Stimulated activated naive B cell treated with anti-CD40 and anti-IgM and Interleukin-4, amounts not matched to agents 10 μg/mL and 1 μg/mL and 100 μg/mL, for 72 hours (primary cell): ENCODE data around the gene NUP93.
"Not testable (repeated sequence)": the region's sequence is repeated elsewhere in the genome, so short reads cannot be mapped to it uniquely, and the experiment has no call there.

Experiments
- ATAC-seq, 2 donors: fragments of 150-1000 bp; cut with Tn5 transposase; replicated peaks; 2 replicates each; pipeline ENCODE4 v1.10.0; 2021; ENCODE audit warnings: moderate library complexity in 1 of 2
- DNase-seq: peaks from one replicate; pipeline ENCODE4 v3.0.0; 2021
- H3K27ac Mint-ChIP-seq: one replicate; pipeline ENCODE4 v1.8.0; 2022; ENCODE audit warnings: mild to moderate bottlenecking, mixed read lengths
- H3K27me3 Mint-ChIP-seq, 2 donors: one replicate each; pipeline ENCODE4 v1.8.0; 2022; ENCODE audit warnings: mixed read lengths in 2 of 2
- H3K36me3 Mint-ChIP-seq, 2 donors: one replicate each; pipeline ENCODE4 v1.8.0; 2022; ENCODE audit warnings: mixed read lengths in 2 of 2, mild to moderate bottlenecking in 1 of 2
- H3K4me1 Mint-ChIP-seq, 2 donors: one replicate each; pipeline ENCODE4 v1.8.0; 2022; ENCODE audit warnings: mixed read lengths in 2 of 2, mild to moderate bottlenecking in 1 of 2
- H3K4me3 Mint-ChIP-seq, 2 donors: one replicate each; pipeline ENCODE4 v1.8.0; 2022; ENCODE audit warnings: mild to moderate bottlenecking in 2 of 2, mixed read lengths in 2 of 2, moderate library complexity in 1 of 2
- H3K9me3 Mint-ChIP-seq, 2 donors: one replicate each; pipeline ENCODE4 v1.8.0; 2022; ENCODE audit warnings: mixed read lengths in 2 of 2, mild to moderate bottlenecking in 1 of 2

Gene NUP93

DNA sequence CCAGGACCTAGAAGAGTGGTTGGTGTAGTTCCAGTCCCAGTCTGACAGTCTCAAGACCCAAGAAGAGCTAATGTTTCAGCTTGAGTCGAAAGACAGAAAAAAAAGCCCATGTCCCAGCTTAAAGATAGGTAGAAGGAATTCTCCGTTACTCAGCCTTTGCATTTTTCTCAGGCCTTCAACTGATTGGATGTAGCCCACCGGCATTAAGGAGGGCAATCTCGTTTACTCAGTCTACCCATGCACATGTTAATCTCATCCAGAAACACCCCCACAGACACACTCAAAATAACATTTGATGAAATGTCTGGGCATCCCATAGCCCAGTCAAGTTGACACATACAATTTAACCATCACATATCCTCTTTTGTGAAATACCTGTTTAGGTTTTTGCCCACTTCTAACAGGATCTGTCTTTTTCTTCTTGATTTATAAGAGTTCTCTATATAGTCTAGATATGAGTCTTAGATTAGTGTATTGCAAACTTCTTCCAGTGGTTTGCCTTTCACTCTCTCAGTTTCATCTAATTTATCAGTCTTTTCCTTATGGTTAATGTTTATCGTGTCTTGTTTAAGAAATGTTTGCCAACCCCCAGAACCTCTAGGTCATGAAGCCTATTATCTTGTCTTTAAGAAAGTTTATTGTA lies 7.6 kb upstream of the NUP93 start:
- Mint-ChIP-seq H3K27ac (no peak overlapping the region), H3K4me1 (no peaks in the 10 kb centered on the region), H3K27me3 (peaks cover 7 to 12% of the 10 kb centered on the region in 2 donors), H3K9me3 (no peaks in the 10 kb centered on the region), H3K36me3 (no peaks in the 10 kb centered on the region), H3K4me3 (no peak overlapping the region)
- ATAC-seq (no peak), DNase-seq (no peak)

DNA sequence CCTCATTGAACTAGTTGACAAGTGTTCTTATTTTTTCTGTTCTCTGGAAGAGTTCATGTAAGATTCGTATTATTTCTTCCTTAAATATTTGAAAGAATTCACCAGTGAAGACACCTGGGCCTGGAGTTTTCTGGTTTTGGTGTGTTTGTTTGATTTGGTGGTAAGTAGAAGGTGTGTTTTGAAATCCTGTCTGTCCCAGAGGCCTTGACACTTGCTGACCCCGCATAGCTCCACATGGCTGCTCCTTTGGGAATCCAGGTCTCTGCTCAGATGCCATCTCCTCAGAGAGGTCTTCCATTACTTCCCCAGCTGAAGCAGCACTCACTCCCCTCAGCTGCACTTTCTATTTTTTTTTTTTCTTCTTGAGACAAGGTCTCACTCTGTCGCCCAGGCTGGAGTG lies 5.7 kb upstream of the NUP93 start:
- peaks cover 7 to 12% of the 10 kb centered on the region in 2 donors for H3K27me3 Mint-ChIP-seq
- DNase-seq (no peak), ATAC-seq (no peak)
- H3K36me3 Mint-ChIP-seq: no peaks in the 10 kb centered on the region
- H3K4me3 Mint-ChIP-seq: no peak overlapping the region
- peaks cover 4 to 6% of the 10 kb centered on the region in 2 donors for H3K4me1 Mint-ChIP-seq
- H3K9me3 Mint-ChIP-seq: no peaks in the 10 kb centered on the region
- H3K27ac Mint-ChIP-seq: no peak overlapping the region

DNA sequence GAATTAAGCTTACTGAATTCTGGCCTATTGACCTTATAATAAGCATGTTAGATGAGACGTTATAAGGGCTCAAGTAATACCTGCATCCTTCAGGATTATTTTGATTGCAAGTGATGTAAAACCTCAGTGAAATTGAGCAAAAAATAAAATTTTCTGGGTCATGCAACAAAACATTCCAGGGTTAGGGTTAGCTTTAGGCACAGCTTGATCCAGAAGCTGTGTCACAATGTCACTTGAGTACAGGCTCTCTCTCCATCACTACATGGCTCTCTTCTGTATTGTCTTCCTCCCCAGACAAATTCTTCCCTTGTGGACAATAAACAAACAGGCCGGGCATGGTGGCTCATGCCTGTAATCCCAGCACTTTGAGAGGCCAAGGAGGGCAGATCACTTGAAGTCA lies 3.6 kb upstream of the NUP93 start:
- ATAC-seq (no peak), DNase-seq (no peak)
- no peak overlapping the region for H3K27ac Mint-ChIP-seq
- H3K4me3 Mint-ChIP-seq: no peak overlapping the region
- peaks cover 11 to 12% of the 10 kb centered on the region in 2 donors for H3K4me1 Mint-ChIP-seq
- H3K36me3 Mint-ChIP-seq: no peaks in the 10 kb centered on the region
- H3K9me3 Mint-ChIP-seq: no peaks in the 10 kb centered on the region
- H3K27me3 Mint-ChIP-seq: peaks cover 7 to 12% of the 10 kb centered on the region in 2 donors

DNA sequence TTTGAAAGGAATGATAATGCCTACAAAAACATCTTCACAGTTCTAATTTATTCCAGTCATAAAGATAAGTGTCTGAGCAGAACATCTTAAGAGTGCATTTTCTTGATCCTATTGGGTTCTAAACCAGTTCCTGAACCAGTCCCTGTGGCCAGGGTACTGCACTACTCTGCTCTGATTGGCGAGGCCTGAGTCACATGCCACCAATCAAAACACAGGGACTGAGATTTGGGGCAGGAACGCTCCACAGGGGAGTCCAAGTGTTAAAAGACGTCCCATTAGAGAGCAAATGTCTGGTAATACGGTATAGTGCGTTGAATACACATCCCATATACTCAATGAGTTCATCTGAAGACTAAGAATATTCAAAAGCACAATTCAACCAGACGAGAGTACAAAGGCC lies 3.0 kb upstream of the NUP93 start:
- ATAC-seq (no peak), DNase-seq (no peak)
- peaks cover 12% of the 10 kb centered on the region in 2 donors for H3K4me1 Mint-ChIP-seq
- no peaks in the 10 kb centered on the region for H3K9me3 Mint-ChIP-seq
- H3K27me3 Mint-ChIP-seq: peaks cover 7 to 12% of the 10 kb centered on the region in 2 donors
- H3K4me3 Mint-ChIP-seq: no peak overlapping the region
- no peaks in the 10 kb centered on the region for H3K36me3 Mint-ChIP-seq
- H3K27ac Mint-ChIP-seq: no peak overlapping the region

DNA sequence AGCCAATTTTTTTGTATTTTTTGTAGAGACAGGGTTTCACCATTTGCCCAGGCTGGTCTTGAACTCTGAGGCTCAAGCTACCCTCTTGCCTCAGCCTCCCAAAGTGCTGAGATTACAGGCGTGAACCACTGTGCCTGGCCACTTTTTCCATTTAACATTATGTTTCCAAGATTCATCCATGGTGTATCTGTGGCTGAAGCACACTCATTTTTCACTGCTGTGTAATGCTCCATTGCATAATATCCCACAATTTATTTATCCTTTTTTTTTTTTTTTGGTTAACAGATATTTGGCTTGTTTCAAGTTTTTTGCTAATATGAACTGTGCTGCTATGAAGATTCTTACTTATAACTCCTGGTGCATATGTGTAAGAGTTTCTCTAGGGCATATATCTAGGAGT lies 1.9 kb upstream of the NUP93 start:
- no peak overlapping the region for H3K4me3 Mint-ChIP-seq

DNA sequence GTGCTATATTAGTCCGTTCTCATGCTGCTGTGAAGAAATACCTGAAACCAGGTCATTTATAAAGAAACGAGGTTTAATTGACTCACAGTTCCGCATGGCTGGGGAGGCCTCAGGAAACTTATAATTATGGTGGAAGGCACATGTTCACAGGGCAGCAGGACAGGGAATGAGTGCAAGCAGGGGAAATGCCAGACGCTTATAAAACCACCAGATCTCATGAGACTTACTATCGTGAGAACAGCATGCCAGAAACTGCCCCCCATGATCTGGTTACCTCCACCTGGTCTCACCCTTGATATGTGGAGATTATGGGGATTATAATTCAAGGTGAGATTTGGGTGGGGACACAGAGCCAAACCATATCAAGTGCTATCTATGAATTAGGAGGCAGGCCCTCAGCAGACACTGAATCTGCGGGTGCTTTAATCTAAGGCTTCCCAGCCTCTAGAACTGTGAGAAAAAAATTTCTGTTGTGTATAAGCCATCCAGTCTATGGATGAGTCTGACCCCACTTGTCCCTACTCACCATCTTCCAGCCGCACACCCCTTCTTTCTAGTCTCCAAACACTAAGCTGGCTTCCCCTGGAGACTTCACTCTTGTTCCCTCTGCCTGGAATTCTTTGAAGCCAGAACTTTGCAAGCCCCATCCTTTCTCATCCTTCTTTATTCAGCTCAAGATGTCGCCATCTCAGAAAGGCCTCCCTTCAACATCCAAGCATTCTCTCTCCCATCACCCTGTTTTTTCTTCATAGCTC lies 772 bp upstream of the NUP93 start:
- DNase-seq: no peak
- Mint-ChIP-seq H3K36me3 (no peaks in the 10 kb centered on the region), H3K4me3 (no peak overlapping the region)

More for the DNA sequence above, 1.9 kb upstream of the NUP93 start:
- H3K27me3 Mint-ChIP-seq: peaks cover 7% of the 10 kb centered on the region in 2 donors
- no peak for DNase-seq
- H3K9me3 Mint-ChIP-seq: no peaks in the 10 kb centered on the region
- H3K4me1 Mint-ChIP-seq: peaks cover 12% of the 10 kb centered on the region in 2 donors
- H3K27ac Mint-ChIP-seq: no peak overlapping the region
- no peak for ATAC-seq
- no peaks in the 10 kb centered on the region for H3K36me3 Mint-ChIP-seq

DNA sequence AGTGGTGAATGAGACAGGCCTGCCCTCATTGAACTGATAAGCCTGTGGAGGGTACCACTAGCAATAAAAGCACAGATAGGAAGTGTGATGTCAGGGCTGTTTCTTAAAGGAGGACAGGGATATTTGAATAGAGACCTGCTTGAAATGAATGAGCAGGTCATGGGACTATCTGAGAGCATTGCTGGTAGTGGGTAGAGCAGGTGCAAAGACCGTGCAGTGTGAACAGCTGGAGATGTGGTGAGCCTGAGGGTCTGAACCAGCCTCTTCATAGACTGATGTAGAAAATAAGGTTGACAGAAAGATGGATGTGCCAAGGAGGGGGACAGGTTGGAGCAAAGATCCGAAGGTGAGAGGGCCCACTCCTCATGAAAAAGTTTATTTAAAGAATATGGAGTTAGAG lies 2.4 kb downstream of the NUP93 start:
- Mint-ChIP-seq H3K9me3 (no peaks in the 10 kb centered on the region), H3K27ac (no peak overlapping the region), H3K4me1 (peaks cover 12 to 16% of the 10 kb centered on the region in 2 donors), H3K4me3 (no peak overlapping the region), H3K27me3 (no peaks in the 10 kb centered on the region), H3K36me3 (peaks cover 5 to 8% of the 10 kb centered on the region in 2 donors)
- ATAC-seq: peak; percentile 50 to 58
- no peak for DNase-seq

More for the DNA sequence above, 772 bp upstream of the NUP93 start:
- peak overlapping the region; percentile 82 for H3K27ac Mint-ChIP-seq
- no peak for ATAC-seq
- peaks cover 12% of the 10 kb centered on the region in 2 donors for H3K4me1 Mint-ChIP-seq
- H3K9me3 Mint-ChIP-seq: no peaks in the 10 kb centered on the region
- peaks cover 1 to 4% of the 10 kb centered on the region in 2 donors for H3K27me3 Mint-ChIP-seq

DNA sequence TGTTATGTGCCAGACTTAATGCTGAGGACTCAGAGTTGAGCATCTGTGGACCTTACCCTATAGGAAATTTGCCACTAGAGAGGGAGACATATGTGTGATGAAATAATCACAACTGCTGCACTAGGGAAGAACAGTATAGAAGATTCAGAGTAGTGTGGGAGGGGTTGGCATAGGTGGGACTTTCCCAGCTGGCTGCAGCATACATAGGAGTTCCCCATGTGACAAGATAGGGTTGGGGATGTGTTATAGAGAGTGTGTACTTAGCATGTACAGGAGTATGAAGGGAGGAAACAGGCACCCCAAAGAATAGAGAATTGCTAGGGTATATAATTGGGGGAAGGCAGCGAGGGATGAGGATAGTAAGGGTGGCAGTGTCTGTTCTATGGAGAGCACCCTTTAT lies 2.9 kb downstream of the NUP93 start:
- Mint-ChIP-seq H3K36me3 (peaks cover 5 to 12% of the 10 kb centered on the region in 2 donors), H3K27me3 (no peaks in the 10 kb centered on the region), H3K27ac (no peak overlapping the region), H3K4me1 (peaks cover 12 to 16% of the 10 kb centered on the region in 2 donors), H3K9me3 (no peaks in the 10 kb centered on the region), H3K4me3 (no peak overlapping the region)
- DNase-seq: peak; percentile 37
- ATAC-seq: peak; percentile 71 to 81

DNA sequence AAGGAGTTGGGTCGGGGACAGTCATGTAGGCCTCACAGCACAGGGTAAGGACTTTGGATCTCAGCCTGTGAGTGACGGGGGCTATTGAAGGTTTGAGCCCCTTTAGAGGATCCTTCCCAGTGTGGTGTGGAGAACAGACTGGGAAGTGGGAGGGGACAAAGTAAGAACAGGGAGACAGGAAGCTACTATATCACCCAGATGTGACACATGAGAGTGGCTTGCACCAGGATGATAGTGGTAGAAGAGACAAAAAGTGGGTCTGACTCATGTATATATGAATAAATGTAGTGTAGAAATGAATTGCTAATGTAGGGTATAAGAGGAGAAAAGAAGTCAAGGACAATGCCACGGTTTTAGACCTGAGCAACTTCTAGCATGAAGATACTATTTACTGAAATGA lies 4.5 kb downstream of the NUP93 start:
- H3K27me3 Mint-ChIP-seq: no peaks in the 10 kb centered on the region

DNA sequence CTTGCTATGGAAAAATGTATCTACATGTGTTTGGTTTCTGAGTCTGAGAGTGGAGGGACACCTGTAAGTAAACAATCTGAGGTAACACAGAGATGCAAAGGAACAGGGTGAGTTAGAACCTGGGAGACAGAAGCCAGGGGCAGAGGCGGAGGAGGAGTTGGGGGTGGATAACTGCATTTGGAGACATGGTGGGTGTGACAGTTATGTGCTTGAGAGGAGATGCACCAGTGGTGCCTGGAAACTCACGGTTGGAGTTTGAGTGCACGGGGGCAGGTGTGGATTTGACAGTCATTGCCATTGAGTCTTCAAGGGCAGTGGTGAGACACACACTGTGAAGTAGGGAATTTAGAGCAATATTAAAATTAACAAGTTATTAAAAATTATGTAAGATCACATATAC lies 6.5 kb downstream of the NUP93 start:
- ATAC-seq (no peak), DNase-seq (no peak)
- Mint-ChIP-seq H3K27me3 (no peaks in the 10 kb centered on the region), H3K36me3 (peaks cover 5 to 17% of the 10 kb centered on the region in 2 donors), H3K27ac (peak overlapping the region; percentile 59), H3K4me1 (peaks cover 0 to 6% of the 10 kb centered on the region in 2 donors), H3K4me3 (no peak overlapping the region), H3K9me3 (no peaks in the 10 kb centered on the region)

More for the DNA sequence above, 4.5 kb downstream of the NUP93 start:
- H3K9me3 Mint-ChIP-seq: no peaks in the 10 kb centered on the region
- H3K4me3 Mint-ChIP-seq: no peak overlapping the region
- no peak overlapping the region for H3K27ac Mint-ChIP-seq
- peaks cover 4 to 12% of the 10 kb centered on the region in 2 donors for H3K4me1 Mint-ChIP-seq
- no peak for DNase-seq
- ATAC-seq: no peak
- peaks cover 5 to 17% of the 10 kb centered on the region in 2 donors for H3K36me3 Mint-ChIP-seq

DNA sequence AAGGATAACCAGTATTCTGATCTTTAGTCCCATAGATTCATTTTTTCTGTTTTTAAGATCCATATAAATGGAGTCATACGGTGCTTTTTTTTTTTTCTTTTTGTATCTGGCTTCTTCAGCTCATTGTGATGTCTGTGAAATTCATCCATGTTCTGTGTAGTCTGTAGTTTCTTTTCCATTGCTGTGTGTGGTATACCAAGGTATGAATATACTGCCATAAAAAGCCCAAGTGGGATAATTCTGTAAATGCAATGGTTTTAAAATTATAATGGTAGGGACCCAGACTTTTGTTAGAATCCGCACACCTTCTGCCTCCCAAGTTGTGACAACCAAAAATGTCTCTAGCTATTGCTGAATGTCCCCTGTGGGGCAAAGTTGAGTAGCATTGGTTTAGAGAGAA lies 7.6 kb downstream of the NUP93 start:
- Mint-ChIP-seq H3K4me1 (peaks cover 6 to 7% of the 10 kb centered on the region in 2 donors), H3K27ac (no peak overlapping the region), H3K9me3 (no peaks in the 10 kb centered on the region), H3K27me3 (no peaks in the 10 kb centered on the region), H3K4me3 (no peak overlapping the region), H3K36me3 (peaks cover 5 to 20% of the 10 kb centered on the region in 2 donors)
- DNase-seq: no peak
- ATAC-seq: no peak

DNA sequence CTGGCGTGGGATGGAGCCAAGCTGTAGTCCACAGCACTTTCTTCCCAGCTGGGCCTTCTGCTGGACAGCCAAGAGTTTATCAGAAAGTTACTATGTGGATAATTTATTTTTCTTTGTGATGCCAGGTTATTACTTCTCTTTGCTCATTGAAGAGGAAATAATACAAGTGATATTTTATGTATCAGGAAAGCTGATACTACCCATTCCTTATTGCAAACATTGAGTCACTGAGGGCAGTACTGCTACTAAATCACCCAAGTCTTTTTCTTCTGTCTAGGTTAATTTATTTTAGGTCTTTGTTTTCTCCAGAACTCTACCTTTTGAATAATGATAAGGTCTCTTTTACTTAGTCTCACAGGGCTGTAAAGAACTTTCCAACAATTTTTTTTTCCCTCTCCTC lies 8.3 kb downstream of the NUP93 start:
- no peaks in the 10 kb centered on the region for H3K9me3 Mint-ChIP-seq
- H3K27me3 Mint-ChIP-seq: no peaks in the 10 kb centered on the region
- ATAC-seq (no peak), DNase-seq (no peak)
- no peak overlapping the region for H3K27ac Mint-ChIP-seq
- H3K4me3 Mint-ChIP-seq: no peak overlapping the region
- peaks cover 5 to 20% of the 10 kb centered on the region in 2 donors for H3K36me3 Mint-ChIP-seq
- H3K4me1 Mint-ChIP-seq: peaks cover 7 to 8% of the 10 kb centered on the region in 2 donors

DNA sequence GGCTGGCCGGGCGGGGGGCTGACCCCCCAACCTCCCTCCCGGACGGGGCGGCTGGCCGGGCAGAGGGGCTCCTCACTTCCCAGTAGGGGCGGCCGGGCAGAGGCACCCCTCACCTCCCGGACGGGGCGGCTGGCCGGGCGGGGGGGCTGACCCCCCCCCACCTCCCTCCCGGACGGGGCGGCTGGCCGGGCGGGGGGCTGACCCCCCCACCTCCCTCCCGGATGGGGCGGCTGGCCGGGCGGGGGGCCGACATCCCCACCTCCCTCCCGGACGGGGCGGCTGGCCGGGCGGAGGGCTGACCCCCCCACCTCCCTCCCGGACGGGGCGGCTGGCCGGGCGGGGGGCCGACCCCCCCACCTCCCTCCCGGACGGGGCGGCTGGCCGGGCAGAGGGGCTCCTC lies 9.4 kb downstream of the NUP93 start:
- Mint-ChIP-seq H3K4me1 (peaks cover 10 to 12% of the 10 kb centered on the region in 2 donors), H3K36me3 (peaks cover 5 to 26% of the 10 kb centered on the region in 2 donors)
- ATAC-seq, H3K9me3 Mint-ChIP-seq, H3K4me3 Mint-ChIP-seq, H3K27me3 Mint-ChIP-seq, H3K27ac Mint-ChIP-seq, DNase-seq: not testable (repeated sequence)

DNA sequence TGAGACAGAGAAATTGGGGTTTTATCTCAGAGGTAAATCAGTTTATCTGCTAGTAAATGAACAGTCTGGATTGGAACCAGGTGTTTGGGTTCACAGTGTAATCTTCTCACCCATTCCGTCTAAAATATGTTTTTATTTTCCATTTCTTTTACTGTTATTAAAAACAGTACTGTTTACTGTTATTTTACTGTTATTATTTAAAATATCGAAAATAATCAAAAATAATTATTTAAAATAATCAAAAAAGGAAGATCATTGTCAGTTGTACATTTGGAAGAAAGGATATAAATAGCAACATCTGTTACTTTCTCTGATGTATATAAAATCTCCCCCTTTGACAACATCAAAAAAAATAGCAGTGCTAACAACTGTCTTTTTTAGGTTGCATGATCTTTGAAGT lies 11.5 kb downstream of the NUP93 start:
- Mint-ChIP-seq H3K36me3 (peaks cover 2 to 23% of the 10 kb centered on the region in 2 donors), H3K4me1 (peaks cover 10 to 23% of the 10 kb centered on the region in 2 donors), H3K27me3 (no peaks in the 10 kb centered on the region), H3K27ac (no peak overlapping the region), H3K9me3 (no peaks in the 10 kb centered on the region), H3K4me3 (no peak overlapping the region)
- DNase-seq (no peak), ATAC-seq (no peak)
